Measurements from ENCODE around the gene DLX1. TPM values are rescaled to one million over a fixed set of nuclear protein-coding genes. Genes with fewer than 3 reads are reported as not detected.

DLX1 gene
- total and polyA plus RNA-seq, 2 experiments from 2014 or later, result not detected

DNA sequence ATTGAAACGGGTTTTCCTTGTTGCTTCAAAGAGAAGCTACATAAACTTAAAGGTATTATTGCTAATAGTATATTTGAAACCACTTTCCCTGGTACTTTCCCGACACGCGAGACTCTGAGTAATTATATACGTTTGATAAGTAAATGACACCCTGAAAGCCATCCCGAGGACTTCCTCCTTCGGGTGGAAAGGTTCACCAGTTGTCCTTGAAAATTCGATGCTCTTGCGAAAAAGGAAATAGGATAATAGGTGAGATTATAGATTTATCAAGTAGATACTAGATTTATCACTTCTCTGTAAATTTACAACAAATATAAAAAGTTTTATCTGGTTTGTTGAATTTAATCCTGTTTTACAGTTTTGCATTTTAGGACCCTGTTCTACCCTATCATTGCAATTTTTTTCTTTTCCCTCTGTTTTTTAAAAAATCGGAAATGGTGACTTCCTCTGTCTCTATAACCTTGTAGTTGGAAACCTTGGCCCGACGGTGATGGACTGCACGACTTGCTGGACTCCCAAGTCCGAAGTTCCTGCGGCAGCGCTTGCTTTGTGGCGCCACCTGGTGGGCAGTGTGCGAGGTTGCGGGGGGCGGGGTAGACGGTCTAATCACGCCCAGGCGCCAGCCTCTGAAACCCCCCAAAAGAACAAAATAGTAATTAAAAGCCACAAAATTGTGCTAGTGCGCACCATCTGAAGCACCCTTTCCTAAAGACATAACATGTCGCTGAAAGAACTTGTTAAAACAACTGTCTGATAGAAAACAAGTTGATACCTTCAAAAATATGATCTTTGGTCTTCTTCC lies 18.4 kb downstream of the DLX1 start:
- Histone ChIP-seq H3K79me2 (replicated peaks; ENCODE audit: insufficient read depth) (no peaks in the 10 kb centered on the region), H3K36me3 (ENCODE audit: insufficient read depth) (no peaks in the 10 kb centered on the region), H4K20me1 (replicated peaks; ENCODE audit: insufficient read depth) (peaks cover 20% of the 10 kb centered on the region; the same call in 1 of the 2 replicates), H3K9me2 (ENCODE audit: insufficient read depth) (no peaks in the 10 kb centered on the region), H3K27ac (ENCODE audit: low read depth) (no peak overlapping the region), H3K4me1 (ENCODE audit: insufficient read depth) (peaks cover 38% of the 10 kb centered on the region), H3K4me3 (peak overlapping the region; percentile 62), H2AFZ (no peak overlapping the region), H3K27me3 (ENCODE audit: insufficient read depth) (peaks cover 98% of the 10 kb centered on the region), H3K4me2 (peak overlapping the region; percentile 93), H3F3A (replicated peaks; ENCODE audit: low read depth) (peaks cover 34% of the 10 kb centered on the region; the same call in 1 of the 2 replicates)
- peak overlapping the region; percentile 74 for H3K4me3 Mint-ChIP-seq
- H3K36me3 Mint-ChIP-seq (ENCODE audit: low read depth), result peaks cover 3% of the 10 kb centered on the region; the same call in 1 of the 3 replicates
- DNase-seq (ENCODE audit: low spot score) (peak; percentile 88), ATAC-seq (peak; percentile 9)
- peaks cover 99% of the 10 kb centered on the region for H3K27me3 Mint-ChIP-seq (ENCODE audit: insufficient read depth, low read depth, poor library complexity)
- H3K27ac Mint-ChIP-seq, result no peak overlapping the region
- H3K9me3 Mint-ChIP-seq, result peaks cover 3% of the 10 kb centered on the region; the same call in 1 of the 3 replicates
- TF ChIP-seq POLR2AphosphoS5 (IDR thresholded peaks at IDR 0.05; ENCODE audit: low read depth) (no peak), STAT1 (IDR thresholded peaks at IDR 0.05; ENCODE audit: unreplicated experiment) (no peak), ZNF114 (CRISPR knock-in tag; IDR thresholded peaks at IDR 0.05) (no peak), EZH2 (IDR thresholded peaks at IDR 0.05; ENCODE audit: low read depth, unreplicated experiment) (peak; percentile 46), JUNB (IDR thresholded peaks at IDR 0.05; ENCODE audit: unreplicated experiment) (no peak), CREB1 (CRISPR knock-in tag; IDR thresholded peaks at IDR 0.05; ENCODE audit: low read depth) (no peak), ZNF331 (CRISPR knock-in tag; IDR thresholded peaks at IDR 0.05; ENCODE audit: low read depth) (no peak), NANOG (IDR thresholded peaks at IDR 0.05; ENCODE audit: borderline replicate concordance) (no peak), EZH2phosphoT487 (IDR thresholded peaks at IDR 0.05; ENCODE audit: unreplicated experiment) (no peak), ZNF462 (CRISPR knock-in tag; IDR thresholded peaks at IDR 0.05) (no peak)
- TF ChIP-seq, protein P1, sequence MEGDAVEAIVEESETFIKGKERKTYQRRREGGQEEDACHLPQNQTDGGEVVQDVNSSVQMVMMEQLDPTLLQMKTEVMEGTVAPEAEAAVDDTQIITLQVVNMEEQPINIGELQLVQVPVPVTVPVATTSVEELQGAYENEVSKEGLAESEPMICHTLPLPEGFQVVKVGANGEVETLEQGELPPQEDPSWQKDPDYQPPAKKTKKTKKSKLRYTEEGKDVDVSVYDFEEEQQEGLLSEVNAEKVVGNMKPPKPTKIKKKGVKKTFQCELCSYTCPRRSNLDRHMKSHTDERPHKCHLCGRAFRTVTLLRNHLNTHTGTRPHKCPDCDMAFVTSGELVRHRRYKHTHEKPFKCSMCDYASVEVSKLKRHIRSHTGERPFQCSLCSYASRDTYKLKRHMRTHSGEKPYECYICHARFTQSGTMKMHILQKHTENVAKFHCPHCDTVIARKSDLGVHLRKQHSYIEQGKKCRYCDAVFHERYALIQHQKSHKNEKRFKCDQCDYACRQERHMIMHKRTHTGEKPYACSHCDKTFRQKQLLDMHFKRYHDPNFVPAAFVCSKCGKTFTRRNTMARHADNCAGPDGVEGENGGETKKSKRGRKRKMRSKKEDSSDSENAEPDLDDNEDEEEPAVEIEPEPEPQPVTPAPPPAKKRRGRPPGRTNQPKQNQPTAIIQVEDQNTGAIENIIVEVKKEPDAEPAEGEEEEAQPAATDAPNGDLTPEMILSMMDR (conservative IDR thresholded peaks at IDR 0.05; ENCODE audit: low read depth in 2 of 2), result peak; percentile 93 to 97
- TF ChIP-seq, protein P2, sequence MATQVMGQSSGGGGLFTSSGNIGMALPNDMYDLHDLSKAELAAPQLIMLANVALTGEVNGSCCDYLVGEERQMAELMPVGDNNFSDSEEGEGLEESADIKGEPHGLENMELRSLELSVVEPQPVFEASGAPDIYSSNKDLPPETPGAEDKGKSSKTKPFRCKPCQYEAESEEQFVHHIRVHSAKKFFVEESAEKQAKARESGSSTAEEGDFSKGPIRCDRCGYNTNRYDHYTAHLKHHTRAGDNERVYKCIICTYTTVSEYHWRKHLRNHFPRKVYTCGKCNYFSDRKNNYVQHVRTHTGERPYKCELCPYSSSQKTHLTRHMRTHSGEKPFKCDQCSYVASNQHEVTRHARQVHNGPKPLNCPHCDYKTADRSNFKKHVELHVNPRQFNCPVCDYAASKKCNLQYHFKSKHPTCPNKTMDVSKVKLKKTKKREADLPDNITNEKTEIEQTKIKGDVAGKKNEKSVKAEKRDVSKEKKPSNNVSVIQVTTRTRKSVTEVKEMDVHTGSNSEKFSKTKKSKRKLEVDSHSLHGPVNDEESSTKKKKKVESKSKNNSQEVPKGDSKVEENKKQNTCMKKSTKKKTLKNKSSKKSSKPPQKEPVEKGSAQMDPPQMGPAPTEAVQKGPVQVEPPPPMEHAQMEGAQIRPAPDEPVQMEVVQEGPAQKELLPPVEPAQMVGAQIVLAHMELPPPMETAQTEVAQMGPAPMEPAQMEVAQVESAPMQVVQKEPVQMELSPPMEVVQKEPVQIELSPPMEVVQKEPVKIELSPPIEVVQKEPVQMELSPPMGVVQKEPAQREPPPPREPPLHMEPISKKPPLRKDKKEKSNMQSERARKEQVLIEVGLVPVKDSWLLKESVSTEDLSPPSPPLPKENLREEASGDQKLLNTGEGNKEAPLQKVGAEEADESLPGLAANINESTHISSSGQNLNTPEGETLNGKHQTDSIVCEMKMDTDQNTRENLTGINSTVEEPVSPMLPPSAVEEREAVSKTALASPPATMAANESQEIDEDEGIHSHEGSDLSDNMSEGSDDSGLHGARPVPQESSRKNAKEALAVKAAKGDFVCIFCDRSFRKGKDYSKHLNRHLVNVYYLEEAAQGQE (IDR thresholded peaks at IDR 0.05; ENCODE audit: unreplicated experiment), result no peak
- TF ChIP-seq, protein P3, sequence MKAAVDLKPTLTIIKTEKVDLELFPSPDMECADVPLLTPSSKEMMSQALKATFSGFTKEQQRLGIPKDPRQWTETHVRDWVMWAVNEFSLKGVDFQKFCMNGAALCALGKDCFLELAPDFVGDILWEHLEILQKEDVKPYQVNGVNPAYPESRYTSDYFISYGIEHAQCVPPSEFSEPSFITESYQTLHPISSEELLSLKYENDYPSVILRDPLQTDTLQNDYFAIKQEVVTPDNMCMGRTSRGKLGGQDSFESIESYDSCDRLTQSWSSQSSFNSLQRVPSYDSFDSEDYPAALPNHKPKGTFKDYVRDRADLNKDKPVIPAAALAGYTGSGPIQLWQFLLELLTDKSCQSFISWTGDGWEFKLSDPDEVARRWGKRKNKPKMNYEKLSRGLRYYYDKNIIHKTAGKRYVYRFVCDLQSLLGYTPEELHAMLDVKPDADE (IDR thresholded peaks at IDR 0.05), result no peak
- H3K4me1 Mint-ChIP-seq, result peaks cover 41% of the 10 kb centered on the region

Data from GM23338 (cell line).